Thyroid gland (tissue), 4 donors: ENCODE data around the gene HHAT. TPM values are rescaled to one million over a fixed set of nuclear protein-coding genes. Genes with fewer than 3 reads are reported as not detected.

ENCODE experiments used
- DNase-seq, 2 donors: peaks; one replicate each; pipeline ENCODE4 v3.0.0-alpha.2; 2019
- H3K27ac ChIP-seq, 3 donors: fragments of 200-600 bp; sonication (generic); 1 replicate in 2 of 3; 2 replicates in 1 of 3; pipeline ENCODE4 v1.5.1; 2016 to 2019; ENCODE audit warnings: mild to moderate bottlenecking in 1 of 3, moderate library complexity in 1 of 3
- H3K27me3 ChIP-seq: fragments of 200-600 bp; sonication (generic); one replicate; pipeline ENCODE4 v1.5.1; 2019
- H3K36me3 ChIP-seq, 2 donors: fragments of 200-600 bp; sonication (generic); one replicate each; pipeline ENCODE4 v1.5.1; 2016 to 2019
- H3K4me1 ChIP-seq, 2 donors: fragments of 200-600 bp; sonication (generic); one replicate each; pipeline ENCODE4 v1.5.1; 2017 to 2019
- H3K4me3 ChIP-seq, 3 donors: fragments of 200-600 bp; sonication (generic); replicated peaks in 1 of 3; 1 replicate in 2 of 3; 2 replicates in 1 of 3; pipeline ENCODE4 v1.5.1; 2016; ENCODE audit warnings: mild to moderate bottlenecking in 1 of 3
- H3K9me3 ChIP-seq: fragments of 200-600 bp; sonication (generic); one replicate; pipeline ENCODE4 v1.5.1; 2017
- CTCF ChIP-seq, 6 experiments: fragments of 200-600 bp in 3 of 6; fragments of 450-650 bp in 3 of 6; sonication (generic) in 3 of 6; IDR thresholded peaks; one replicate each; pipeline ENCODE4 v1.5.1; 2016 to 2019; ENCODE audit warnings: antibody characterized with exemption in 6 of 6, mild to moderate bottlenecking in 2 of 6, inconsistent platforms in 1 of 6, moderate library complexity in 1 of 6
- POLR2A ChIP-seq, 2 donors: fragments of 450-650 bp; IDR thresholded peaks; one replicate each; pipeline ENCODE4 v1.6.1; 2017; ENCODE audit warnings: antibody characterized with exemption in 2 of 2, mild to moderate bottlenecking in 2 of 2, moderate library complexity in 1 of 2
- WGBS, 2 donors: methylation state at CpG; one replicate each; pipeline ENCODE4 v1.1.5; 2017; 5-methylcytosine and 5-hydroxymethylcytosine counted together
- intact Hi-C: fragments of 100-400 bp; cut with DNase I; formaldehyde crosslinking; loops from one replicate; pipeline ENCODE4 v1.15.1; 2023
- total RNA-seq, 4 donors: library from RNA; depleted of rRNA; stranded (reverse); fragments of >200 nt; gene quantifications; one replicate each; pipeline ENCODE4 v1.2.3, GENCODE V29; 2016

Gene HHAT
- total RNA-seq, 4 donors from 2014 or later: 7.9 to 15.9 (median 10.5) TPM

GRCh38 chr1:210298296-210298695, 30.4 kb upstream of the HHAT start:
- no peak for TF ChIP-seq CTCF (IDR thresholded peaks at IDR 0.05)
- TF ChIP-seq POLR2A (IDR thresholded peaks at IDR 0.05): no peak
- intact Hi-C loops: no loop called here
- DNase-seq: no peak

GRCh38 chr1:210298936-210299335, 29.8 kb upstream of the HHAT start:
- H3K36me3 ChIP-seq: no peaks in the 10 kb centered on the region
- intact Hi-C loops: no loop called here
- H3K4me1 ChIP-seq: peaks cover 0 to 27% of the 10 kb centered on the region in 2 donors
- no peak overlapping the region for H3K4me3 ChIP-seq
- TF ChIP-seq POLR2A (IDR thresholded peaks at IDR 0.05): no peak
- no peak for TF ChIP-seq CTCF (IDR thresholded peaks at IDR 0.05)
- no peak overlapping the region for H3K27ac ChIP-seq
- no peak for DNase-seq
- H3K9me3 ChIP-seq: no peaks in the 10 kb centered on the region
- no peaks in the 10 kb centered on the region for H3K27me3 ChIP-seq

More at GRCh38 chr1:210298296-210298695, 30.4 kb upstream of the HHAT start:
- Histone ChIP-seq H3K4me3 (no peak overlapping the region), H3K27me3 (no peaks in the 10 kb centered on the region), H3K36me3 (no peaks in the 10 kb centered on the region), H3K4me1 (peaks cover 0 to 27% of the 10 kb centered on the region in 2 donors), H3K9me3 (no peaks in the 10 kb centered on the region), H3K27ac (no peak overlapping the region)
- WGBS, 2 donors: 91 to 96% methylated on average over 7 of the region's 7 CpGs

GRCh38 chr1:210299501-210299900, 29.2 kb upstream of the HHAT start:
- 75 to 78% methylated on average over 5 of the region's 5 CpGs for WGBS, 2 donors
- Histone ChIP-seq H3K4me1 (peaks cover 0 to 32% of the 10 kb centered on the region in 2 donors), H3K4me3 (no peak overlapping the region), H3K9me3 (no peaks in the 10 kb centered on the region), H3K27me3 (no peaks in the 10 kb centered on the region), H3K27ac (no peak overlapping the region), H3K36me3 (no peaks in the 10 kb centered on the region)
- no peak for TF ChIP-seq CTCF (IDR thresholded peaks at IDR 0.05)
- no peak for TF ChIP-seq POLR2A (IDR thresholded peaks at IDR 0.05)
- intact Hi-C loops: no loop called here
- no peak for DNase-seq

GRCh38 chr1:210300923-210301614, 27.6 kb upstream of the HHAT start:
- no peaks in the 10 kb centered on the region for H3K27me3 ChIP-seq
- H3K9me3 ChIP-seq: no peaks in the 10 kb centered on the region
- intact Hi-C loops: loop anchor here (10.0 kb wide), 2 partner anchors 56 to 436 kb away; no protein-coding TSS in a partner anchor
- DNase-seq: no peak
- H3K4me3 ChIP-seq: no peak overlapping the region
- peaks cover 0 to 26% of the 10 kb centered on the region in 2 donors for H3K4me1 ChIP-seq
- WGBS, 2 donors: 65 to 72% methylated on average over 5 of the region's 5 CpGs
- no peak overlapping the region for H3K27ac ChIP-seq
- TF ChIP-seq POLR2A (IDR thresholded peaks at IDR 0.05) (no peak), CTCF (IDR thresholded peaks at IDR 0.05) (no peak)
- no peaks in the 10 kb centered on the region for H3K36me3 ChIP-seq

GRCh38 chr1:210301615-210302000, 27.1 kb upstream of the HHAT start:
- WGBS, 2 donors: 48 to 54% methylated on average over 7 of the region's 7 CpGs
- H3K27me3 ChIP-seq: no peaks in the 10 kb centered on the region
- no peaks in the 10 kb centered on the region for H3K9me3 ChIP-seq
- peaks cover 0 to 26% of the 10 kb centered on the region in 2 donors for H3K4me1 ChIP-seq
- no peak overlapping the region for H3K4me3 ChIP-seq
- DNase-seq: peak in 1 of 2 donors; percentile 60
- H3K36me3 ChIP-seq: no peaks in the 10 kb centered on the region
- TF ChIP-seq CTCF (IDR thresholded peaks at IDR 0.05): no peak
- no peak for TF ChIP-seq POLR2A (IDR thresholded peaks at IDR 0.05)
- intact Hi-C loops: loop anchor here (10.0 kb wide), 2 partner anchors 57 to 437 kb away; no protein-coding TSS in a partner anchor
- H3K27ac ChIP-seq: no peak overlapping the region
